Heart left ventricle (tissue), 16 donors: ENCODE results near the gene WBP2. TPM values are rescaled to one million over a fixed set of nuclear protein-coding genes. Genes with fewer than 3 reads are reported as not detected.
A peak's percentile ranks its signal among the peaks of the same experiment; 100 is the strongest.

Experiments used
- ATAC-seq, 4 donors: fragments of 200-7000 bp; cut with Tn5 transposase; one replicate each; pipeline ENCODE4 v1.9.1; 2020 to 2022; ENCODE audit warnings: moderate library complexity in 4 of 4, mild to moderate bottlenecking in 3 of 4, moderate number of reproducible peaks in 1 of 4
- DNase-seq, 5 donors: peaks; one replicate each; pipeline ENCODE4 v3.0.0-alpha.2; 2020
- H3K27ac ChIP-seq, 12 donors: fragments of 200-600 bp; sonication (generic) in 4 of 12; one replicate each; pipeline versions ENCODE4 v1.5.0 to v1.8.0; 2016 to 2022; ENCODE audit warnings: mild to moderate bottlenecking in 2 of 12
- H3K27me3 ChIP-seq, 9 donors: fragments of 200-600 bp; sonication (generic) in 2 of 9; one replicate each; pipeline versions ENCODE4 v1.5.1 to v1.8.0; 2016 to 2022; ENCODE audit warnings: mild to moderate bottlenecking in 3 of 9
- H3K36me3 ChIP-seq, 9 donors: fragments of 200-600 bp; sonication (generic) in 2 of 9; one replicate each; pipeline versions ENCODE4 v1.5.0 to v1.8.0; 2018 to 2022; ENCODE audit warnings: mild to moderate bottlenecking in 2 of 9
- H3K4me1 ChIP-seq, 12 donors: fragments of 200-600 bp; sonication (generic) in 4 of 12; one replicate each; pipeline versions ENCODE4 v1.5.0 to v1.8.0; 2016 to 2022; ENCODE audit warnings: mild to moderate bottlenecking in 3 of 12
- H3K4me3 ChIP-seq, 12 donors: fragments of 200-600 bp; sonication (generic) in 4 of 12; one replicate each; pipeline versions ENCODE4 v1.5.0 to v1.8.0; 2017 to 2022; ENCODE audit warnings: mild to moderate bottlenecking in 9 of 12, moderate library complexity in 4 of 12
- H3K9me3 ChIP-seq, 12 donors: fragments of 200-600 bp; sonication (generic) in 4 of 12; one replicate each; pipeline versions ENCODE4 v1.5.0 to v1.8.0; 2016 to 2022; ENCODE audit warnings: mild to moderate bottlenecking in 1 of 12
- CTCF ChIP-seq, 12 donors: fragments of 200-600 bp; sonication (generic) in 4 of 12; IDR thresholded peaks; one replicate each; pipeline versions ENCODE4 v1.5.0 to v1.8.0; 2018 to 2022; ENCODE audit warnings: antibody characterized with exemption in 12 of 12, mild to moderate bottlenecking in 5 of 12
- POLR2A ChIP-seq, 2 donors: fragments of 450-650 bp; IDR thresholded peaks; one replicate each; pipeline ENCODE4 v1.6.1; 2017; ENCODE audit warnings: antibody characterized with exemption in 2 of 2, mild to moderate bottlenecking in 2 of 2, moderate library complexity in 2 of 2
- WGBS, 4 donors: extraction: QIAGEN DNeasy Blood & Tissue Kit in 2 of 4; methylation state at CpG; one replicate each; pipeline versions ENCODE4 v1.1.5 to v1.1.7; 2013 to 2018; 5-methylcytosine and 5-hydroxymethylcytosine counted together
- intact Hi-C, 10 donors: fragments of 100-400 bp; cut with DNase I; formaldehyde crosslinking; loops; one replicate each; pipeline versions ENCODE4 v1.11.1 to v1.14.2; 2022
- polyA plus RNA-seq, 2 donors: library from polyadenylated mRNA; stranded (reverse); fragments of 200-250 nt; gene quantifications; one replicate each; pipeline ENCODE4 v1.2.3, GENCODE V29; 2013
- total RNA-seq, 9 donors: library from RNA; depleted of rRNA in 2 of 9; stranded (reverse); fragments of >200 nt in 2 of 9; fragmentation: NEBNext Ultra II Directional in 3 of 9; extraction: Animal tissue kit (Norgen Biotek cat#: 25700) in 3 of 9; gene quantifications; one replicate each; pipeline versions ENCODE4 v1.1.0 to v1.2.4, GENCODE V29; 2016 to 2023
- donor health status: ischemic (EF 13 %, LVEDD 7.1; RV severe dilation, severe dysfunction).
- donor health status: healthy with polysubstance abuse.
- donor health status: DM: no; HTN: yes; CAD: no.
- donor health status: DM: no; HTN: no; CAD: no.
- donor health status: ischemic (EF 25% LVEDD 6.9; RV normal size, moderate dysfunction).
- donor health status: ischemic (EF 25% LVEDD 5.7; RV mildly dilated, moderate dysfunction).
- donor health status: healthy.
- donor health status: DM: yes; HTN: yes; CAD: no.
- donor health status: ischemic (EF 35%, LVEDD 5.7; RV mildly dilated, moderate dysfunction).
- donor health status: nonischemic (EF 11% LVEDD 7.7; RV severe dilation, severe dysfunction).
- donor health status: DM: yes; HTN: yes; CAD: no.
- donor health status: PGD.
- donor health status: ischemic (EF 29% LVEDD 5.4; RV normal size, mild dysfunction).
- donor health status: nonischemic (EF 23%, LVEDD 6.1; RV moderate dilation, normal function).

The WBP2 gene
- total and polyA plus RNA-seq, 11 donors, result 128 to 311 (median 158) TPM

- H3K27me3 ChIP-seq, result no peaks in the 10 kb centered on the region
- H3K36me3 ChIP-seq, result peaks cover 0 to 76% (median 48%) of the 10 kb centered on the region in 9 donors
- no peak for TF ChIP-seq POLR2A (IDR thresholded peaks at IDR 0.05)
- no peak for TF ChIP-seq CTCF (IDR thresholded peaks at IDR 0.05)
- no peak overlapping the region for H3K4me3 ChIP-seq
- ATAC-seq (no peak), DNase-seq (peak in 1 of 5 donors; percentile 5)
- no peaks in the 10 kb centered on the region for H3K9me3 ChIP-seq
- intact Hi-C loops, result loop anchor here in 3 of 10 donors (5.0 to 10.0 kb wide), 2 partner anchors 38 to 60 kb away; partner anchors contain the start of gene GALK1 (in 1 of the 3)
- peaks cover 5 to 31% (median 22%) of the 10 kb centered on the region in 12 donors for H3K4me1 ChIP-seq
- peak overlapping the region in 7 of 12 donors; percentile 22 to 58 (median 41) for H3K27ac ChIP-seq
- 79 to 95% (median 91%) methylated on average over 8 to 13 of the region's 13 CpGs for WGBS, 4 donors
Observed at GRCh38 chr17:75825149-75825552, 30.0 kb downstream of the WBP2 start.

GRCh38 chr17:75824666-75825065 lies 30.5 kb downstream of the WBP2 start:
- Histone ChIP-seq H3K4me1 (peaks cover 5 to 31% (median 22%) of the 10 kb centered on the region in 12 donors), H3K9me3 (no peaks in the 10 kb centered on the region), H3K27ac (peak overlapping the region in 7 of 12 donors; percentile 22 to 58 (median 41)), H3K27me3 (no peaks in the 10 kb centered on the region), H3K36me3 (peaks cover 0 to 76% (median 53%) of the 10 kb centered on the region in 9 donors), H3K4me3 (no peak overlapping the region)
- DNase-seq, result no peak
- intact Hi-C loops, result loop anchor here in 3 of 10 donors (5.0 to 10.0 kb wide), 2 partner anchors 37 to 60 kb away; partner anchors contain the start of gene GALK1 (in 1 of the 3)
- 31 to 65% (median 52%) methylated on average over 2 of the region's 2 CpGs for WGBS, 4 donors
- TF ChIP-seq POLR2A (IDR thresholded peaks at IDR 0.05), result no peak
- TF ChIP-seq CTCF (IDR thresholded peaks at IDR 0.05), result no peak
- no peak for ATAC-seq

DNA sequence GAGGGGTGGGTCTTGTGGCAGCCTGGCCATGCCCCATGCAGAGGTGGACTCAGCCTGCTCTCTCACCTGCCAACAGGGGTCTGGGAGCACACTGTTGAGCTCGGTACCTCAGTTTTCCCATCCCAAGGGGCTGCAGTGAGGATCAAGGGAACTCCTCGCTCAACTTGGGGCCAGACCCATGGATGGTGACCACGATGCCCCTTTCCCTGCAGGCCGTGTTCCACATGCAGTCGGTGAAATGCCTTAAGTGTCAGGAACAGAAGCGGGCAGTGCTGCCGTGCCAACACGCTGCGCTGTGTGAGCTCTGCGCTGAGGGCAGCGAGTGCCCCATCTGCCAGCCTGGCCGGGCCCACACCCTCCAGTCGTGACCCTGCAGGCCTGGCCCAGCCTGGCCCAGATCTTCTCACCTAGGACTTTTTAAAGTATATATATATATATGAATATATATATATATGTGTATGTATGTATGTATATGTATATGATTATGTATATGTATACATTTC lies 31.0 kb downstream of the WBP2 start:
- WGBS, 4 donors, result 93 to 97% (median 95%) methylated on average over 12 to 13 of the region's 13 CpGs
- DNase-seq (peak in 1 of 5 donors; percentile 13), ATAC-seq (no peak)
- no peaks in the 10 kb centered on the region for H3K9me3 ChIP-seq
- H3K27ac ChIP-seq, result peak overlapping the region in 1 of 12 donors; percentile 0
- TF ChIP-seq CTCF (IDR thresholded peaks at IDR 0.05), result no peak
- H3K36me3 ChIP-seq, result peaks cover 0 to 79% (median 58%) of the 10 kb centered on the region in 9 donors
- intact Hi-C loops, result loop anchor here in 1 of 10 donors (10.0 kb wide), 1 partner anchor 59 kb away; the partner anchor contains the start of gene GALK1
- no peak overlapping the region for H3K4me3 ChIP-seq
- H3K27me3 ChIP-seq, result no peaks in the 10 kb centered on the region
- H3K4me1 ChIP-seq, result peaks cover 5 to 31% (median 22%) of the 10 kb centered on the region in 12 donors

- TF ChIP-seq CTCF (IDR thresholded peaks at IDR 0.05), result no peak
- no peak for TF ChIP-seq POLR2A (IDR thresholded peaks at IDR 0.05)
- Histone ChIP-seq H3K27ac (peak overlapping the region in 1 of 12 donors; percentile 0), H3K9me3 (no peaks in the 10 kb centered on the region), H3K27me3 (no peaks in the 10 kb centered on the region), H3K4me1 (peaks cover 5 to 30% (median 22%) of the 10 kb centered on the region in 12 donors), H3K36me3 (peaks cover 0 to 79% (median 65%) of the 10 kb centered on the region in 9 donors), H3K4me3 (no peak overlapping the region)
- 86 to 93% (median 90%) methylated on average over 23 to 28 of the region's 28 CpGs for WGBS, 4 donors
- no peak for ATAC-seq
- intact Hi-C loops, result loop anchor here in 1 of 10 donors (10.0 kb wide), 1 partner anchor 59 kb away; the partner anchor contains the start of gene GALK1
- peak in 1 of 5 donors; percentile 20 for DNase-seq
Observed at GRCh38 chr17:75823257-75824041, 31.7 kb downstream of the WBP2 start.
